Panc1 (cell line): ENCODE data around the gene PCMT1. TPM values are rescaled to one million over a fixed set of nuclear protein-coding genes. Genes with fewer than 3 reads are reported as not detected.

ENCODE experiments used
- ATAC-seq: fragments of 200-7000 bp; cut with Tn5 transposase; 2 replicates; pipeline ENCODE4 v1.9.1; 2020; ENCODE audit warnings: mild to moderate bottlenecking, moderate library complexity
- BruUV-seq: library from RNA; stranded (reverse); fragments of 400-500 nt; replicated peaks from 2 replicates; lab custom pipeline; 2021; lab: Mats Ljungman, UMichigan
- CTCF ChIA-PET: fragments of 300-600 bp; sonication (Branson Sonifier 250); formaldehyde crosslinking; loops from one replicate; lab custom pipeline; 2022; ENCODE audit warnings: antibody characterized with exemption; lab: Charles Lee
- POLR2A ChIA-PET: fragments of 300-600 bp; sonication (Branson Sonifier 250); formaldehyde crosslinking; loops from one replicate; lab custom pipeline; 2022; ENCODE audit warnings: antibody characterized with exemption; lab: Charles Lee
- DNase-seq: peaks from one replicate; pipeline ENCODE4 v3.0.0-alpha.2; 2010; ENCODE audit warnings: low read depth, low spot score
- H3K27ac ChIP-seq: 2 replicates; pipeline ENCODE4 v1.5.1; 2011; ENCODE audit warnings: mild to moderate bottlenecking, low read length, inconsistent platforms
- H3K27me3 ChIP-seq: fragments of 200-500 bp; sonication (Bioruptor generic); 2 replicates; pipeline ENCODE4 v1.6.0; 2014; ENCODE audit warnings: low read length, inconsistent platforms; ENCODE audit not compliant: control insufficient read depth, insufficient read depth
- H3K36me3 ChIP-seq: fragments of 200-500 bp; sonication (Bioruptor generic); 2 replicates; pipeline ENCODE4 v1.5.1; 2014; ENCODE audit warnings: inconsistent platforms, mild to moderate bottlenecking, low read length, moderate library complexity; ENCODE audit not compliant: control insufficient read depth, insufficient read depth
- H3K4me1 ChIP-seq: 2 replicates; pipeline ENCODE4 v1.5.1; 2011; ENCODE audit warnings: inconsistent platforms, mild to moderate bottlenecking, low read length, moderate library complexity; ENCODE audit not compliant: control insufficient read depth, insufficient read depth
- H3K4me3 ChIP-seq, 2 experiments: 2 replicates each; pipeline ENCODE4 v1.5.1; 2011 to 2012; ENCODE audit warnings: low read depth in 2 of 2, low read length in 2 of 2, mild to moderate bottlenecking in 2 of 2, inconsistent platforms in 1 of 2, moderate library complexity in 1 of 2
- H3K9me3 ChIP-seq: fragments of 200-500 bp; sonication (Bioruptor generic); 2 replicates; pipeline ENCODE4 v1.5.1; 2014; ENCODE audit warnings: low read depth, mild to moderate bottlenecking, inconsistent platforms, low read length, moderate library complexity; ENCODE audit not compliant: control insufficient read depth, insufficient read depth
- CTCF ChIP-seq: fragments of 450-650 bp; IDR thresholded peaks from 2 replicates; pipeline ENCODE4 v1.5.1; 2017; ENCODE audit warnings: mild to moderate bottlenecking
- POLR2AphosphoS5 ChIP-seq: IDR thresholded peaks from 2 replicates; pipeline ENCODE4 v1.6.1; 2012; ENCODE audit warnings: mild to moderate bottlenecking, low read depth, low read length, moderate library complexity
- REST ChIP-seq, 2 experiments: IDR thresholded peaks; 2 replicates each; pipeline ENCODE4 v1.6.1; 2011 to 2012; ENCODE audit warnings: low read depth in 2 of 2, control low read depth in 1 of 2, low read length in 1 of 2, mild to moderate bottlenecking in 1 of 2, moderate library complexity in 1 of 2; ENCODE audit not compliant: insufficient read depth in 1 of 2
- SIN3A ChIP-seq: IDR thresholded peaks from 2 replicates; pipeline ENCODE4 v1.6.1; 2012; ENCODE audit warnings: low read depth, mild to moderate bottlenecking, low read length, moderate library complexity, borderline replicate concordance; ENCODE audit not compliant: insufficient read depth
- TCF7L2 ChIP-seq: IDR thresholded peaks from 2 replicates; pipeline ENCODE4 v1.6.1; 2011; ENCODE audit warnings: mild to moderate bottlenecking, low read depth, low read length, inconsistent platforms
- in situ Hi-C: cut with HindIII; loops from 2 replicates; pipeline ENCODE4 v1.10.0; 2016; ENCODE audit warnings: low sequenced_read_pairs, low pct_unique_long_range_greater_than_20kb
- intact Hi-C: fragments of 100-400 bp; cut with micrococcal nuclease; formaldehyde crosslinking; loops from one replicate; pipeline ENCODE4 v1.10.0; 2022; ENCODE audit not compliant: unreplicated experiment
- total RNA-seq: library from RNA; stranded (reverse); gene quantifications from one replicate; pipeline ENCODE4 v1.2.1, GENCODE V29; 2021; ENCODE audit not compliant: unreplicated experiment

The PCMT1 gene
- total RNA-seq, 1 experiment from 2014 or later, result 118 TPM

- no peaks in the 10 kb centered on the region for H3K27me3 ChIP-seq
- in situ Hi-C loops (no loop called here), intact Hi-C loops (no loop called here)
- H3K27ac ChIP-seq, result no peak overlapping the region
- no peak overlapping the region for H3K4me3 ChIP-seq
- CTCF ChIA-PET, result no interaction called here
- TF ChIP-seq SIN3A (no peak), POLR2AphosphoS5 (no peak), TCF7L2 (no peak), REST (IDR thresholded peaks at IDR 0.05; ENCODE audit: insufficient read depth in 1 of 2, low read depth in 2 of 2, low read length in 1 of 2) (no peak), CTCF (no peak)
- ATAC-seq, result no peak
- no TSS peak for BruUV-seq
- DNase-seq, result no peak
- H3K9me3 ChIP-seq, result no peaks in the 10 kb centered on the region
- H3K4me1 ChIP-seq, result no peaks in the 10 kb centered on the region
- POLR2A ChIA-PET, result no interaction called here
- peaks cover 5% of the 10 kb centered on the region; the same call in 1 of the 2 replicates for H3K36me3 ChIP-seq
These were observed 32.2 kb downstream of the PCMT1 start for GRCh38 chr6:149781715-149782114.

- ChIA-PET POLR2A (no interaction called here), CTCF (no interaction called here)
- in situ Hi-C loops, result no loop called here
- ATAC-seq, result no peak
- DNase-seq, result no peak
- H3K27me3 ChIP-seq, result no peaks in the 10 kb centered on the region
- TF ChIP-seq SIN3A (no peak), TCF7L2 (no peak), POLR2AphosphoS5 (no peak), CTCF (no peak), REST (IDR thresholded peaks at IDR 0.05; ENCODE audit: insufficient read depth in 1 of 2, low read depth in 2 of 2, low read length in 1 of 2) (no peak)
- no peak overlapping the region for H3K27ac ChIP-seq
- H3K4me1 ChIP-seq, result no peaks in the 10 kb centered on the region
- intact Hi-C loops, result no loop called here
- no peaks in the 10 kb centered on the region for H3K9me3 ChIP-seq
- peaks cover 5% of the 10 kb centered on the region; the same call in 1 of the 2 replicates for H3K36me3 ChIP-seq
- BruUV-seq, result TSS peak; percentile 50
- no peak overlapping the region for H3K4me3 ChIP-seq
These were observed 32.8 kb downstream of the PCMT1 start for GRCh38 chr6:149782337-149782736.
